H9 (cell line): ENCODE data around the gene RCSD1. TPM values are rescaled to one million over a fixed set of nuclear protein-coding genes. Genes with fewer than 3 reads are reported as not detected.

Source experiments
- DNase-seq: peaks from one replicate; pipeline ENCODE4 v3.0.0-alpha.2; 2017
- H2AFZ ChIP-seq: one replicate; pipeline ENCODE4 v1.6.1; 2013; ENCODE audit warnings: mild to moderate bottlenecking, low read length, control low read depth, moderate library complexity
- H2AK5ac ChIP-seq: 2 replicates; pipeline ENCODE4 v1.6.1; 2013; ENCODE audit warnings: low read length, control low read depth, mixed read lengths; ENCODE audit not compliant: insufficient read length
- H2BK120ac ChIP-seq: one replicate; pipeline ENCODE4 v1.6.1; 2013; ENCODE audit warnings: low read depth, mild to moderate bottlenecking, low read length, control low read depth, inconsistent platforms; ENCODE audit not compliant: poor library complexity, severe bottlenecking
- H2BK12ac ChIP-seq: 2 replicates; pipeline ENCODE4 v1.6.1; 2013; ENCODE audit warnings: low read length, control low read depth, mixed read lengths, low read depth; ENCODE audit not compliant: insufficient read length
- H2BK15ac ChIP-seq: 2 replicates; pipeline ENCODE4 v1.6.1; 2013; ENCODE audit warnings: low read depth, low read length, control low read depth
- H2BK20ac ChIP-seq: one replicate; pipeline ENCODE4 v1.6.1; 2013; ENCODE audit warnings: low read depth, mild to moderate bottlenecking, low read length, control low read depth, inconsistent platforms; ENCODE audit not compliant: poor library complexity, severe bottlenecking
- H2BK5ac ChIP-seq: 2 replicates; pipeline ENCODE4 v1.6.1; 2013; ENCODE audit warnings: low read length, control low read depth, mixed read lengths; ENCODE audit not compliant: insufficient read length
- H3K14ac ChIP-seq: 2 replicates; pipeline ENCODE4 v1.6.1; 2013; ENCODE audit warnings: low read length, control low read depth; ENCODE audit not compliant: insufficient read depth
- H3K18ac ChIP-seq: 2 replicates; pipeline ENCODE4 v1.6.1; 2013; ENCODE audit warnings: low read depth, mild to moderate bottlenecking, mixed read lengths, low read length, control low read depth; ENCODE audit not compliant: insufficient read length
- H3K23ac ChIP-seq: 2 replicates; pipeline ENCODE4 v1.6.1; 2013; ENCODE audit warnings: low read length, control low read depth, mixed read lengths, low read depth; ENCODE audit not compliant: insufficient read length
- H3K23me2 ChIP-seq: 2 replicates; pipeline ENCODE4 v1.6.1; 2013; ENCODE audit warnings: low read depth, mild to moderate bottlenecking, mixed read lengths, low read length, control low read depth; ENCODE audit not compliant: insufficient read length, poor library complexity, severe bottlenecking
- H3K27ac ChIP-seq: 2 replicates; pipeline ENCODE4 v1.5.1; 2013; ENCODE audit warnings: low read length, control low read depth, mixed read lengths, low read depth; ENCODE audit not compliant: insufficient read length
- H3K27me3 ChIP-seq: 2 replicates; pipeline ENCODE4 v1.6.1; 2013; ENCODE audit warnings: low read length, control low read depth, inconsistent platforms; ENCODE audit not compliant: insufficient read depth
- H3K4ac ChIP-seq: 2 replicates; pipeline ENCODE4 v1.6.1; 2013; ENCODE audit warnings: low read depth, mild to moderate bottlenecking, control low read depth, inconsistent platforms, low read length, moderate library complexity
- H3K4me1 ChIP-seq: 2 replicates; pipeline ENCODE4 v1.6.1; 2013; ENCODE audit warnings: low read length, control low read depth, inconsistent platforms; ENCODE audit not compliant: insufficient read depth
- H3K4me2 ChIP-seq: 2 replicates; pipeline ENCODE4 v1.6.1; 2013; ENCODE audit warnings: low read length, control low read depth, mixed read lengths; ENCODE audit not compliant: insufficient read length, insufficient read depth
- H3K56ac ChIP-seq: 2 replicates; pipeline ENCODE4 v1.6.1; 2013; ENCODE audit warnings: low read depth, mild to moderate bottlenecking, mixed read lengths, low read length, control low read depth; ENCODE audit not compliant: insufficient read length
- H3K79me1 ChIP-seq: 2 replicates; pipeline ENCODE4 v1.6.1; 2013; ENCODE audit warnings: low read depth, mild to moderate bottlenecking, moderate library complexity, low read length, control low read depth, inconsistent platforms; ENCODE audit not compliant: insufficient read depth, poor library complexity, severe bottlenecking
- H3K79me2 ChIP-seq: 2 replicates; pipeline ENCODE4 v1.6.1; 2013; ENCODE audit warnings: low read length, control low read depth, inconsistent platforms; ENCODE audit not compliant: insufficient read depth
- H3K9ac ChIP-seq: 2 replicates; pipeline ENCODE4 v1.6.1; 2013; ENCODE audit warnings: low read length, control low read depth, mixed read lengths; ENCODE audit not compliant: insufficient read length; ENCODE audit errors: extremely low read depth
- H3K9me3 ChIP-seq: one replicate; pipeline ENCODE4 v1.6.1; 2013; ENCODE audit warnings: low read depth, low read length, inconsistent platforms; ENCODE audit not compliant: control insufficient read depth
- H3T11ph ChIP-seq: one replicate; pipeline ENCODE4 v1.6.1; 2013; ENCODE audit warnings: mild to moderate bottlenecking, low read length, control low read depth, inconsistent platforms
- H4K20me1 ChIP-seq: one replicate; pipeline ENCODE4 v1.6.1; 2013; ENCODE audit not compliant: control insufficient read depth, insufficient read length, insufficient read depth
- H4K5ac ChIP-seq: 2 replicates; pipeline ENCODE4 v1.6.1; 2013; ENCODE audit warnings: low read depth, mild to moderate bottlenecking, mixed read lengths, low read length, control low read depth; ENCODE audit not compliant: insufficient read length
- H4K8ac ChIP-seq: replicated peaks from 2 replicates; pipeline ENCODE4 v1.6.1; 2013; ENCODE audit warnings: low read length, control low read depth, mixed read lengths, low read depth; ENCODE audit not compliant: insufficient read length
- H4K91ac ChIP-seq: 2 replicates; pipeline ENCODE4 v1.6.1; 2013; ENCODE audit warnings: low read depth, mild to moderate bottlenecking, moderate library complexity, mixed read lengths, low read length, control low read depth; ENCODE audit not compliant: insufficient read length
- H3K27ac Mint-ChIP-seq, 3 experiments: 2 replicates in 2 of 3; 3 replicates in 1 of 3; pipeline ENCODE4 v1.8.0; 2020 to 2021; ENCODE audit warnings: mixed read lengths in 3 of 3, mild to moderate bottlenecking in 1 of 3, moderate library complexity in 1 of 3
- H3K27me3 Mint-ChIP-seq: 2 replicates; pipeline ENCODE4 v1.8.0; 2021; ENCODE audit warnings: low read depth, mild to moderate bottlenecking, moderate library complexity, mixed read lengths
- H3K36me3 Mint-ChIP-seq, 3 experiments: 2 replicates in 2 of 3; 3 replicates in 1 of 3; pipeline ENCODE4 v1.8.0; 2020 to 2021; ENCODE audit warnings: low read depth in 3 of 3, mixed read lengths in 3 of 3; ENCODE audit not compliant: insufficient read depth in 1 of 3
- H3K4me1 Mint-ChIP-seq, 2 experiments: 2 replicates each; pipeline ENCODE4 v1.8.0; 2020; ENCODE audit warnings: mixed read lengths in 2 of 2
- H3K4me3 Mint-ChIP-seq, 2 experiments: 2 replicates in 1 of 2; 3 replicates in 1 of 2; pipeline ENCODE4 v1.8.0; 2020 to 2021; ENCODE audit warnings: mild to moderate bottlenecking in 2 of 2, mixed read lengths in 2 of 2, moderate library complexity in 1 of 2
- H3K9me3 Mint-ChIP-seq, 2 experiments: 2 replicates in 1 of 2; 3 replicates in 1 of 2; pipeline ENCODE4 v1.8.0; 2020; ENCODE audit warnings: mild to moderate bottlenecking in 2 of 2, mixed read lengths in 2 of 2, moderate library complexity in 1 of 2
- WGBS: extraction: QIAGEN DNeasy Blood & Tissue Kit; methylation state at CpG from one replicate; pipeline ENCODE4 v1.1.7; 2013; ENCODE audit warnings: missing lambda C conversion rate, low lambda C conversion rate, mixed read lengths; ENCODE audit not compliant: insufficient read length; ENCODE audit errors: extremely low coverage; 5-methylcytosine and 5-hydroxymethylcytosine counted together
- total RNA-seq: library from RNA; stranded (reverse); gene quantifications from 2 replicates; pipeline ENCODE4 v1.2.1, GENCODE V29; 2021
- TF ChIP-seq, protein P1 (sequence below): fragments of 200-600 bp; sonication (generic); conservative IDR thresholded peaks from 3 replicates; pipeline ENCODE4 v1.8.0; 2021; ENCODE audit warnings: antibody characterized with exemption, mild to moderate bottlenecking

RCSD1 gene
- total RNA-seq, 1 experiment from 2014 or later, result 0.13 TPM

DNA sequence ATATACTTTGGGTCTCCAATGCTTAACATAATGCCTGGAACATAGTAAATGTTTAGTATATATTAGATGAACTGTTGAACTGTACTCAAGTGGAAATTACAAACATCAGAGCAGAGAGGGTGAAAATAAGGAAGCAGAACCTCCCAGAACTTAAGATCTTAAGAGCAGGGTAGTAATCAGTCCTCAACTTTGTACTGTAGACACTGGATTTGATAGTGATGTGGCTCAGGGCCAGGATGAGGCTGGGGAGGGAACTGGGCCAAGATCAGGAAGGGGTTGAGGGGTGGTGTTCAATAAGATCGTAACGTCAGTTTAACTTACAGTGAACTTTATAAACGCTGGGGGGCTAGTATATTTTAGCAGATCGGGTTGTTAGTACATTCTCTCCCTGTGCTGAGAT is 107.1 kb downstream of the RCSD1 start:
- WGBS, result no CpG with 5 or more reads among the region's 4 CpGs
- H3K27ac ChIP-seq, result no peak overlapping the region
- Mint-ChIP-seq H3K27me3 (no peaks in the 10 kb centered on the region; the same call in 1 of the 2 replicates), H3K4me1 (peaks cover 12 to 15% of the 10 kb centered on the region in 2 experiments), H3K36me3 (peaks cover 12 to 13% (median 12%) of the 10 kb centered on the region in 3 experiments), H3K27ac (no peak overlapping the region), H3K9me3 (peaks cover 4 to 5% of the 10 kb centered on the region in 2 experiments; a peak in 3 of 5 replicates), H3K4me3 (no peak overlapping the region)
- H3K9me3 ChIP-seq, result no peaks in the 10 kb centered on the region
- H2BK20ac ChIP-seq, result no peak overlapping the region
- H3K79me1 ChIP-seq, result no peaks in the 10 kb centered on the region
- no peak overlapping the region for H2BK12ac ChIP-seq
- H4K91ac ChIP-seq, result no peak overlapping the region
- H4K8ac ChIP-seq, result no peak overlapping the region
- H3K9ac ChIP-seq, result no peak overlapping the region
- H3K4me2 ChIP-seq, result no peak overlapping the region
- H4K20me1 ChIP-seq, result no peaks in the 10 kb centered on the region
- H3K18ac ChIP-seq, result no peak overlapping the region
- no peak overlapping the region for H4K5ac ChIP-seq
- DNase-seq, result no peak
- no peak overlapping the region for H3K14ac ChIP-seq
- H3T11ph ChIP-seq, result no peak overlapping the region
- H2AK5ac ChIP-seq, result no peak overlapping the region
- no peak overlapping the region for H2BK5ac ChIP-seq
- TF ChIP-seq, protein P1, sequence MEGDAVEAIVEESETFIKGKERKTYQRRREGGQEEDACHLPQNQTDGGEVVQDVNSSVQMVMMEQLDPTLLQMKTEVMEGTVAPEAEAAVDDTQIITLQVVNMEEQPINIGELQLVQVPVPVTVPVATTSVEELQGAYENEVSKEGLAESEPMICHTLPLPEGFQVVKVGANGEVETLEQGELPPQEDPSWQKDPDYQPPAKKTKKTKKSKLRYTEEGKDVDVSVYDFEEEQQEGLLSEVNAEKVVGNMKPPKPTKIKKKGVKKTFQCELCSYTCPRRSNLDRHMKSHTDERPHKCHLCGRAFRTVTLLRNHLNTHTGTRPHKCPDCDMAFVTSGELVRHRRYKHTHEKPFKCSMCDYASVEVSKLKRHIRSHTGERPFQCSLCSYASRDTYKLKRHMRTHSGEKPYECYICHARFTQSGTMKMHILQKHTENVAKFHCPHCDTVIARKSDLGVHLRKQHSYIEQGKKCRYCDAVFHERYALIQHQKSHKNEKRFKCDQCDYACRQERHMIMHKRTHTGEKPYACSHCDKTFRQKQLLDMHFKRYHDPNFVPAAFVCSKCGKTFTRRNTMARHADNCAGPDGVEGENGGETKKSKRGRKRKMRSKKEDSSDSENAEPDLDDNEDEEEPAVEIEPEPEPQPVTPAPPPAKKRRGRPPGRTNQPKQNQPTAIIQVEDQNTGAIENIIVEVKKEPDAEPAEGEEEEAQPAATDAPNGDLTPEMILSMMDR, result no peak
- no peaks in the 10 kb centered on the region for H3K23me2 ChIP-seq
- H3K79me2 ChIP-seq, result peaks cover 11% of the 10 kb centered on the region; the same call in 1 of the 2 replicates
- no peak overlapping the region for H3K56ac ChIP-seq
- no peak overlapping the region for H2BK15ac ChIP-seq
- H2BK120ac ChIP-seq, result no peak overlapping the region
- no peak overlapping the region for H3K4ac ChIP-seq
- H3K27me3 ChIP-seq, result no peaks in the 10 kb centered on the region
- no peak overlapping the region for H2AFZ ChIP-seq
- H3K4me1 ChIP-seq, result no peaks in the 10 kb centered on the region; the same call in 1 of the 2 replicates
- no peak overlapping the region for H3K23ac ChIP-seq
